ENCODE results near the gene TBC1D14.

DNA sequence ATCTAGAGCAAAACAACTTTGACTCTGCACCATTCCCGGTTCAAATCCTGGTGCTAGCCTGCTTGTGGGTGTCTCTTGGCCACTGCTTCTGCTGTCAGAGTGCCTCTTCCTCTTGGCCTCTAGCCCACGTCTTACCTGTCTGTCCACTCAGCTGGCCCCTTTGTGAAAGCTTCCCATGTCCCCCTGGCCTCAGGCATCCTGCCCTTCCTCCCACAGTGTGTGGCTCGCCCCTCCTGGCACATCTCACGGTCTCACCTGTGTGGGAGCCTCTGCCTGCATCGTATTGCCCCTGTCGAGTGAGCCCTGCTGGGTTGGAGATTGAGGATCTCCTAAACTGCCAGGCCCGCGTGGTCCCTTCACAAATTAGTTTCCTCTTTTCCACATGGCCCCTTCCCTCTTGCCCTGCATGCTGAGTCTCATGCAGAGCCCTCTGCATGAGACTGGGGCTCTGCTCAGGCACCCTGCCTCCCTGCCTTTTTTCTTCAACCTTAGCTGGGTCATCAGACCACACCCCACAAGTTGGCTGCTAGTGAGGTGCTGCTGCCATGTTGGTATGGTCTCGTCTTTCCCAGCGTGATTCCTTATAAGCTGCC, 79.8 kb downstream of the TBC1D14 start:
- no peak for TF ChIP-seq SIN3A (IDR thresholded peaks at IDR 0.05; ENCODE audit: low read depth, low read length)
- TF ChIP-seq RELA (IDR thresholded peaks at IDR 0.05; ENCODE audit: borderline replicate concordance, partially characterized antibody) = no peak
- no peak for TF ChIP-seq NFYB (IDR thresholded peaks at IDR 0.05; ENCODE audit: insufficient read depth, low read depth, low read length)
- no peak for TF ChIP-seq HDAC2 (IDR thresholded peaks at IDR 0.05)
- TF ChIP-seq CTCF (IDR thresholded peaks at IDR 0.05 in 2 of 3, conservative IDR thresholded peaks at IDR 0.05 in 1 of 3; ENCODE audit: control insufficient read depth in 2 of 3, extremely low read depth in 1 of 3, insufficient read depth in 1 of 3, low read depth in 3 of 3, low read length in 3 of 3) = no peak
- TF ChIP-seq RFX5 (IDR thresholded peaks at IDR 0.05; ENCODE audit: low read depth, low read length) = no peak
